NCI-H1092 treated with DMSO at 0.1 percent for 48 hours (cell line): ENCODE measurements around the gene IFT57.
A peak's percentile ranks its signal among the peaks of the same experiment; 100 is the strongest.

Source experiments
- DNase-seq: peaks from one replicate; lab custom pipeline; 2025; lab: John Stamatoyannopoulos, UW

IFT57 gene

DNA sequence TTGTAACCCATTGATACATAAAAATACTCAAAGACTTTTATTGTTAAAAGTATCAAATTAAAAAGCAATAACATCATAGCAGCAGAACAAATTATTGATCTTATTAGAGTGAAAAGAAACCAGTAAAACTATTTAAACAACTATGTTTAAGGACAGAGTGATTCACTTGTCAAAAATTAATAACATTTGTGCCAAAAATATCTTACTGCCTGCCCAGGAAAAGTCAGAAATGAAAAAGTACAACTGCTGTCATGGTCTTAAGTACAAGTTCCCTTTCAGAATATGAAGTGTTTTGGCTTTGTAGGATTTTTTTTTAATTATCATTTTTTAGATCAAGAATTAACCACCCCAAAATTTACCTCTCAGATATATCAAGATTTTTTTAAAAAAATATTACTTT, 3.4 kb downstream of the IFT57 start:
- DNase-seq: no peak

DNA sequence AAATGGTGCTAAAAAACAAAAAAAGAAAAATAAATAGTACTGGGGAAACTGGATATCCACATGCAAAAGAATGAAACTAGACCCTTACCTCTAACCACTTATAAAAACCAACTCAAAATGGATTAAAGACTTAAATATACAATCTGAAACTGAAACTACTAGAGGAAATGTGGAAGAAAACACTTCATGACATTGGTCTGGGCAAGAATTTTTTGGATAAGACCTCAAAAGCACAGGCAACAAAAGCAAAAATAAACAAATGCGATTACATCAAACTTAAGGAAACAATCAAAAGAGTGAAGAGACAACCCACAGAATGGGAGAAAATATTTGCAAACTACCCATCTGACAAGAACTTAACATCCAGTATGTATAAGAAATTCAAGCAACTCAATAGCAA, 6.4 kb downstream of the IFT57 start:
- DNase-seq: no peak

DNA sequence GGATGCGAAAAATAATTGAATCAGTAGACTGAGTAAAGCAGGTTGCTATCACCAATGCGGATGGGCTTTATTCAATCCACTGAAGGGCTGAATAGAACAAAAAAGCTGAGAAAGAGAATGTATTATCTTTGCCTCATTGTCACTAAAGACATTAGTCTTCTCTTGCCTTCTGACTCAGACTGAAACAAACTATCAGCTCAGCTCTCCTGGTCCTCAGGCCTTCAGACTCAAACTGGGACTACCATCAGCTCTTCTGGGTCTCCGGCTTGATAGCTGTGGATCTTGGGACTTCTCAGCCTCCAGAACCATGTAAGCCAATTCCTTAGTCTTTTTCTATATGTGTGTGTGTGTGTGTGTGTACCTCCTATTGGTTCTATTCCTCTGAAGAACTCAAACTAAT, 12.6 kb downstream of the IFT57 start:
- DNase-seq: no peak

DNA sequence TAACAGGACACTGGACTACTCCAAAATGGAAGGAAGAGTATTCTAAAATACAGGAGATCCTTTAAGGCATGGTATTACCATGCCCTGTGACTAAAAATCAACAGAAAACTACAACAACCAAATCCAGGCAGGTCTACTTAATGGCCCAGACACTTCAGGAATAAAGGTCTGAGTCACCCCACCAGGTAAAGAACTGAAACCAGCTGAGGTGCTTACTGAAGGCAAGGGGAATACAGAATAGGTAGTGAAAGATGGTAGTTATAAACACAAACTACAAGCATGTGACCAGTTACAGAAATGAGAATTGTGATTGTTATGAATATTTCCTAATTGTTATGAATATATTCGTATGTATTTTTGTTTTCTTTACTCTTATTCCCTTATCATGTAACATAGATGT, 13.4 kb downstream of the IFT57 start:
- no peak for DNase-seq

DNA sequence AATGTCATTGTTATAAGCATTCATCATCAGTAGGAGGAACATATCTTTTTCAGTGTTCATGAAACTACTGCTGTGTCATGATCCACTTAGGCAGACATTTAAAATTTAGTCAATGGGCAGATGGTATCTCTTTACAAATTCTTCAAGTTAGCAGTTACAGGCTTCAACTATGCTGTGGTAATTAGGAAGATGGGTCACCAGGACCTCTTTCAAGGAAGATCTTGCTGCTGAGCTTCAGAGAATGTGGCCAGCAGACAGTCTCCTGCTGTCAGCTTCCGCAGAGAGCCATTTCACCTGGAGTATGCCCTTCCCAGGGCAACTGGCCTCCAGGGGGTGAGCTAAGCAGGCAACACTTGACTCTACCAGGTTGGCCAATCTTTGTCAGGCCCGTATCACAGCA, 19.4 kb downstream of the IFT57 start:
- DNase-seq: no peak

DNA sequence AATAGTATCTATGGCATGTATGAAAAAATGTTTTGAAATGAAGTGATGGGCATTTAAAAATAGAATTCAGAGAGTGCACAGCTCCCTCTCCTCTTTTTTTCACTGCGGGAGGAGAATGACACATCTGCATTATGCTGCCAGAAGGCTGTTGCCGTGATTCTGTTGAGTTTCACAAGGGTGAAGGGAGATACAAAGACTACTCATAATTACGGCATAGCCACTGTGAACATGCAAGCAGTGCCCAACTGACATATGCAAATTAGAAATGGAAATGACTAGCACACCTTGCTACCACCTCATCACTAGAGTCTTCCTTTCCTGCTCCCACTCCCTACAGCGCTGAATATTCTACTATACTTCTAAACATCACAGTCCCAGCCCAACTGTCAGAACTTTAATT, 20.1 kb downstream of the IFT57 start:
- DNase-seq: no peak

DNA sequence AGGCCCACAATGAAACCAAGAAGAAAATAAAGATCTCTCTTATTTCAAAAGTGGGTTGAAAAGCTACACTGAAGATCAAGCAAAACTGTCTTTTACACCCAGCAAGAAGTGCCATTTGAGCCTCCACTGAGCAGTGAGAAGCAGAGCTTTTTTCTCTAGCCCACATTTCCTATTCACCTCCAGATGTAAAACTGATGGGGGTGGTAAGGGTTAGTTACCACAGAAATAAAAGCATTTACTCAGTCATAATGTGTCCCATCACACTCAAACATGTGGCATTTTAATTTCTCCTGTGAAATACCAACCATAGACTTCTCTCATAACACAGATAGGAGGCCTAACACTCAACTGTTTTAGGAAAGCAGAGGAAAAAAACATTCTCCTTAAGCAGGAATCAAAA, 21.0 kb downstream of the IFT57 start:
- no peak for DNase-seq

DNA sequence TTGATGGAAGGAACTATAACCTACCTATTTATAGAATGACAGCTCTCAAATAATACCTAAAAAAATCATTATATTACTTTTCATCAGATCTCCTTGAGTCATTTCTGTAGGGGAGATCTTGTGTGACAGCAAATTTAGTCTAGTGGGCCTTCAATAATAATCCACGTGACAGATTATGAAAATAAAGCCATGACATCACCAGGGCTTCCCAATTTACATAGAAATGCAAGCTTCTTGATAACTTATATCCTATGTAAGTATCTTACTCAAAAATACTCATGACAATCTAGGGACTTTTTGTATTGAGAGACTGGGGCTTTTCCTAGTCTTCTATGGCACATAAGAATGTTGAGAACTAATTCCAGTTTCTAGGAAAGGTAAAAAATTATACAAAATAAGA, 21.6 kb downstream of the IFT57 start:
- no peak for DNase-seq

DNA sequence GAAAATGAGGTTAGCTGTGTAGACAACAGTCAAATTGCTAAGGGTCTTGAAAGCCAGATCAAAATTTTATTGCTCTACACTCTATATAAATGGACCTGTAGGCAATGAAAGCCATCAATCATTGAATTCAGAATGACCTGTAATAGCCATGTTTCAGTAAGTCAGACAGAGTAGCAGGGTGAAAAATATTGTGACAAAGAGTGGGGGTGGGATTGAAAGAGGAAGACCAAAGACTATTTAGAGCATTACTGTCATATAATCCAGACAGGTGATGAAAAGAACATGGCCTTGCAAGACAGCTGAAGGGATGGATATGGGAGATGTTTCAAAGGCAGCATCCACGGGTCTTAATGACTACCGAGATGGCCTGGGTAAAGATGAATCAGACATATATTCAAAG, 22.2 kb downstream of the IFT57 start:
- DNase-seq: no peak

DNA sequence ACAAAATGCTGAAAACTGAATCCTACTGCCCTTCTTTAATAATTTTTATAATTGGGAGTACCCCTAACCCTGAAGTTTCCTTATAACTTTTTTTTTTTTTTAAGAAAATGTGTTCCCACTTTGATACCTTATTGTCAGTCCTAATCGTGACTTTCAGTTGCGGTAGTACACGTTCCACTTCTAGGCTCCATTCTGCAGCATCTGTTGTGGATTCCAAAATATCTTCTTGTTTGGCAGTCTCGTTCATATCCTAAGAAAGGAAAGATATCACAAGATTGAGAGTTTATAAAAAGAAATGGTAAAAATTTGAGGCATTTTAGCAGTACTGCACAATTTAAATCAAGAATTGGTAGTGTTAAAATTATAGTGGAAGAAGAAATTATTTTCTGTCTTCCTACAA, 30.8 kb downstream of the IFT57 start:
- DNase-seq: no peak

DNA sequence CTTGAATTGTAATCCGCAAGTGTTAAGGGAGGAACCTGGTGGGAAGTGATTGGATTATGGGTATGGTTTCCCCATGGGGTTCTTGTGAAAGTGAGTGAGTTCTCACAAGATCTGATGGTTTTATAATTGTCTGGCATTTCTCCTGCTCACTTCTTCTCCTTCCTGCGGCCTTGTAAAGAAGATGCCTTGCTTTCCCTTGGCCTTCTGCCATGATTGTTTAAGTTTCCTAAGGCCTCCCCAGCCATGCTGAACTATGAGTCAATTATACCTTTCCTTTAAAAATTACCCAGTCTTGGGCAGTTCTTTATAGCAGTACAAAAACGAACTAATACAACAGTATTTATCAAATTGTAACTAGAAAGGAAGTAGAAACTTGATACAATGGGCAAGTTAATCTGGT, 31.9 kb downstream of the IFT57 start:
- DNase-seq: no peak

DNA sequence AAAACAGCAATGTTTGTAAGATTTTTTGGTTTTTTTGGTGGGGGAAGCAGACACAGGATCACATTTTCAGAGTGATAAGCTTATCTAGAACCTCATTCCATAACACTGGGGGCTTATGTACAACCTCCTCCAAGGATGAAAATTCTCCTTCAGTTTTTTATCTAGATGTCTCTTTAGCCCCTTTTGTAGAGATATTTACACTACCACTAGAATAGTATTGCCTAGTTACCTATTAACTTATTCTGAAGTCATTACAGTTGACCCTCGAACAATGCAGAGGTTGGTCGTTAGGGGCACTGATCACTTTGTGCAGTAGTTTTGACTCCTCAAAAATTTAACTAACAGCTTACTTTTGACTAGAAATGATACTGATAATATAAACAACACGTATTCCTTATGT, 32.8 kb downstream of the IFT57 start:
- no peak for DNase-seq

DNA sequence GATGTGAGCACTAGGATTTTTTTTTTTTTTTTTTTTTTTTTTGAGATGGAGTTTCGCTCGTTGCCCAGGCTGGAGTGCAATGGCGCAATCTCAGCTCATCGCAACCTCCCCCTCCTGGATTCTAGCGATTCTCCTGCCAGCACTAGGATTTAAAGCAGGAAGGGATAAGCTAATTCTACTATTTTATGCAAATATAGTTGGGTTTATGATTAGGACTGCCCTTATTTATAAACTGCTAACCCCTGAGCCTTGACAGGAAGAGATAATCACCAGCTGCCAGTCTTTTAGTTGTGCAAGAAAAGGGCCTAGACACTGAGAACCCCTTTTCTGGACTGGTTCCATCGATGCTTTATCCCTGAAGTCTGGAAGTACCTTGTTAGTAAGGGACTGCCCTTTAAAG, 36.7 kb downstream of the IFT57 start:
- DNase-seq: no peak

DNA sequence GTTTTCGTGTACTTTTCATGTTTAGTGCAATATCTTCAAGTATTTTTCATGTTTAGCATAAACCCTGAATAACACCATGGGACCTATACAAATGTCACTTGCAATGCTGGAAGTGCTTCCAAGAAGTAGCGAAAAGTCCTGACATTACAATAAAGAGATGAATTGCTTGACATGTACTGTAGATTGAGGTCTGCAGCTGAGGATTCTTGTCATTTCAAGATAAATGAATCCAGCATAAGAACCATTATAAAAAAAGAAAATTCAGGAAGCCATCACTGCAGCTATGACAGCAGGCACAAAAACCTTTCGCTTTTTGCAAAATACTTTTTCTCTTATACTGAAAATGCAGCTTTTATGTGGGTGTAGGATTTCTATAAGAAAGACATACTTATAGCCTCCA, 37.4 kb downstream of the IFT57 start:
- DNase-seq: no peak

DNA sequence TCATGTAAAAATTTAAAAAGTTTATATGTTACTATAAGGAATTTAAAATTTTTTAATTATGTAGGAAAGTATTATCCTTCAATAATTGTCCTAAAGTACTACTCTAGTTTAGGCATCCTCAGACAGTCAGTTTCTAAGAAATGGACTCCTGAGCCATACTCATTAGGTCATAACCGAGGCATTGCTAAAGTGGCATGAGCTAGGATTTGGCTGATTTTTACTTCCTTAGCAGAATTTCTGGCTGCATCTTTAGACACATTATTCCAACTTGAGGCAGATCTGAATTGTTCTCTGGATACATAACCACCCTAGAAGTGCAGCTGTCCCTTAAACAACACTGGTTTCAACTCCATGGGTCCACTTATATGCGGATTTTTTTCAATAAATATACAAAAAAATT, 38.3 kb downstream of the IFT57 start:
- no peak for DNase-seq

DNA sequence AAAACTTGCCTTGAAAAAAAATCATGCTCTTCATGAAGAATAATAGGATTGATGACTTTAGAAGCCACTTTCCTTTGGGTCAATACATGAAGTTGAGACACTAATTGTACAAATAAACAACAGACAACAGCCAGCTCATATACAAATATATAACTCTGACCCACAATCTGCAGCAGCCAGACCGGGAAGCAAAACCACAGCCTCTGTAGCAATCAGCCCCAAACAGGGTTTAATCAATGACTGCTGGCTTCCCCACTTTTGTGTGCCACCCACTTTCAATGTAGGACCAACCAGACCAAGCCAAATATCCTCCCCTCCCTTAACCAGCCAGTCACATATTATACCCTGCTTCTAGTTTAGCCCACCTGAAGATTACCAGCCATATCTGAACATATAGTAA, 39.0 kb downstream of the IFT57 start:
- DNase-seq: no peak

DNA sequence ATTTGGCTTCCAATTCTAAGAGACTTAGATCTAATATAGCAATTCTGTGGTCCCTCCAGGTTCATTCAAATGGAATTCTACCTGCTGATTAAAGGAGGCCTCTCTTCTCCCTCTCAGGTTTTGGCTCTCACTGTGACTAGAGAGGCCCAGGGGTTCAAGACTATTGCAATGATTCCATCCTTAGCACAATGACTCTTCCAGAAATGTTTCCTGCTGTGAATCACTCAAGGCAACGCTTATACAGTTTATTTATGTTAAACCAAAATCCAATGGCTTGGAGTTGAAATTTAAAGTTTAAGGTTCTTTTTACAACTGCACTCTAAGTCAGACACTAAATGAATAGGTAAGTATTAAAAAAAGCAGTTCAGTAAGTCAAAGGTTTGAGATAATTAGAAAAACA, 39.9 kb downstream of the IFT57 start:
- DNase-seq: no peak

DNA sequence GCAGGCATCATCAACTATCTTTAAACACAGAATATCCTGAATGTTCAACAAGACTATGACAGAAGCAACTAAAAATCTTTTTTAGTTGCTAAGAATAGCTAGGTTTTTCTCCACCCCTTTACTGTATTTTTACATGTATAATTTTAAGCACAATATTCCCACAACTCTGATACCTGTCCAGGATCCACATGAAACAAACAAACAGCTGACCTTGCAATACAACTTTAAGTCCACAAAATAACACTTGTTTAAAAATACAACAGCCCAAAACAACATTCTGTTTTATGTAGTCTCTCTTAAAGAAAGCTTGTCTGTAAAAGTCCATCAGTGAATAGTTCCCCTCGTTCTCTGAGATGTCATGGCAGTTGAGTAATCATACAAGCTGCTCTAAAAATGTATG, 41.1 kb downstream of the IFT57 start:
- no peak for DNase-seq

DNA sequence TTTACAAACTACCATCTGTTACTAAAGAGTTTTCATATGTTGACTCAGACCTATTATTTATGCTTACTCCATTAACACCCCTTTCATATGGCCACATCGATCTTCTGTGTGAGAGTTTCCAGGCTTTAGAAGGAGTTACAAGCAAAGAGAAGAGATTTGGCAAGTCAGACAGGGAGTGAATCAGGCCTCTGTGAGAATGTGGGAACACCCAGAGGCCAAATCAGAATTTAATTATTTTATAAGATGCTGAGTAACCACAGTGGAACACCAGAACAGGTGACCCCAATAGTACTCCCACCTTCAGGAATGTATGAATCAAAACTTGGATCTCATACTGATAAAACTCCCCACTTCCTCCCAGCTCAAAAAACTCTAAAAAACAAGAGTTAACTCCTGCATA, 42.0 kb downstream of the IFT57 start:
- DNase-seq: peak; percentile 68

DNA sequence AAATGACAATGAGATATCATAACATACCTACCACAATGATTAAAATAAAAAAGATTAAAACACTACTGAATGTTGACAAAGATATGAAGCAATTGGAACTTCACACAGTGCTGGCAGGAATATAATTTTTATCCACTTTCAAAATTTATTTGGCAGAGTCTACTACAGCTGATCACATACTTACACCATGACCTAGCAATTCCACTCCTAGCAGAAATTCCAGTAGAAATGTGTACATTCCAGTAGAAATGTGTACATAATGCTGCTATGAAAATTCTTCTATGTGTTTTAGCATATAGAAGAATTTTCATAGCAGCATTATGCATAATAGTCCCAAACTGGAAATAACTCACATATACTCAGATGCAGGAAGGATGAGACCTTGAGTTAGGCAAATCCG, 43.5 kb downstream of the IFT57 start:
- DNase-seq: no peak

DNA sequence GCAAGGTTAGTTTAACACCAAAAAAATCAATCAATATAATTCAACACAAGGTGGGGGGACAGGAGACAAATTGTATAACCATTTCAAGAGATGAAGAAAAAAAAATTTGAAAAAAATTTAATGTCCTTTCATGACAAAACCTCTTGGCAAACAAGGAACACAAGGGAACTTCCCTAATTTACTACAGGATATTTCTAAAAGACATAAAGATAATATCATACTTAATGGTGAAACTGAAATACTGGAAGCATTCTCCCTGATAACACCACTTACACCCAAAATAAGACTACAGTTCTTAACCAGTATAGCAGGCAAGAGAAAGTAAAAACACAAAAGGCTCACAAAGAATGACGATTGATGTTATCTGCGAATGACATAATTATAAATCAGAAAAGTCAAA, 44.7 kb downstream of the IFT57 start:
- no peak for DNase-seq

DNA sequence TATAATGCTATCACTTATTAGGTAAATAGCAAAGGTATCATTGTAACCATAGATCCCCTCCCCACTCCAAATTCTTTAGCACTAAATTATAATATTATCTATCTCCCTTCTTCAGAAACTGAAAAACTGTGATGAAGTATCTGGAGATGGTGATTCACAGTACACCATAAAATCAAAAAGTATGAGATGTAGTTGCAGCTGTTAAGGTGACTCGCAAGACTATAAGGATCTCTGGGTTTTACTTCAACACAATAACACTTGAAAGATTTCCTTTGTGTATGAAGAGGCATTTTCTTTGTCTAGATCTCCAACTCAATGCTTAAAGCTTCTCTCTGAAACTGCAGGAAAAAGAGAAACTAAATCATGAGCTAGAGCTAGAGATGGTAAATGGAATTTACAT, 46.9 kb downstream of the IFT57 start:
- DNase-seq: no peak

DNA sequence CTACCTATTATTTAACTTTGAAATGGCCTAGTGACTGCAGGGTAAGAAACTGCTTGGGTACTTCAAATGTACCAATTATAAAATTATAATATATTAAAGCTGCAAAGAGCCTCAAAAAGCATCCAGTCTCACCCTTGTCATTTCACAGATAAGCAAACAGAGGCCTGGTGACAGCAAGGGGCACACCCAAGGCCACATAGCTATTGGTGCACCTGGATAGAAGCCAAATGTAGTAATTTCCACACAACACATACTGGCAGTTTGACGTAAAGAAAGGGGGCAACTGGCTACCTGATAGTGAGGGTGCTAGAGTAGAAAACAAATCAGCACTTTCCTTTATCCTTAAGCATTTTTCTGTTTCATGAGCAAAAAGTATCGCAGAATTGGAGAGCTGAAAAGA, 51.1 kb downstream of the IFT57 start:
- DNase-seq: no peak

DNA sequence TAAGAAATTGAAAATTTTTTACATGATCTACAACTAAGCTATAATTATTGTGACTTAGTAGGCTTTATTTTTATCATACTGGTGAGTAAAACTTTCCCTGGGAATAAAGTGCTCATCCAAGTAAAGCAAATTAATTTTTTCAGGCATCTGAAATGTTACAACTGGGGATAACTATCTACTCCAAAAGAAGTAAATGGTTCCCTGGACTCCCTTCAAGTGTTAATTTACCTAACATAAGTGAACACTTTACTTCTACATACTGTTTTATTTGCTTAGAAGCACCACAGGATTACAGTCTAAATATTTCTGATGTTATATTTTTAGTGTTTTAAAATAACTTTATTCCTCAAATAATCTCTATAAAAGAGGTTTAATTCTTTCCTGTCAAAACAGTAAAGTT, 57.8 kb downstream of the IFT57 start:
- no peak for DNase-seq

DNA sequence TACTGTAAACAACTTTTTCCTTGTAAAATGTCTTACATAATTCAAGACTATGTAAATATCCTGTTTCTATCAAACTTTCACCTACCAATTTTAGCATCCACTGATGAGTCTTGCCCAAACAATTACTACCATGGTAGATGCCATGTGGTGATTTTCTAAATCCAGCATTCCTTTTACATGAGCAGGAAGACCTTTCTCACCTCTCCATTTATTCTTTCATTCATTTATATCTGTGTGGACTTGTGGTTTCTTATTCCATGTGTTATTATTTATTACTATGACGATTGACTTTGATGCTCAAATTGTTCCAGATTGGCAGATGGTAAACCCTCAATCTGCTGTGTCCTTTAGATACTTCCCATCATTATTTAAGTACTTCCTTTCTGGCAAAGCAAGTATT, 62.4 kb downstream of the IFT57 start:
- no peak for DNase-seq

DNA sequence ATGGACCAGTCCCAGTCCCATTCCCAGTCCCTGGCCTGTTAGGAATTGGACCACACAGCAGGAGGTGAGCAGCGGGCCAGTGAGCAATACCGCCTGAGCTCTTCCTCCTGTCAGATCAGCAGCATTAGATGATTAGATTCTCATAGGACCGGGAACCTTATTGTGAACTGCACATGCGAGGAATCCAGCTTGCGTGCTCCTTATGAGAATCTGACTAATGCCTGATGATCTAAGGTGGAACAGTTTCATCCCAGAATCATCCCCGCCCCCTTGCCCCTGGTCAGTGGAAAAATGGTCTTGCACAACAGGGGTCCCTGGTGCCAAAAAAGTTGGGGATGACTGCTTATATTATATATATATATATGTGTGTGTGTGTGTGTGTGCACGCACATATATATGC, 63.1 kb downstream of the IFT57 start:
- DNase-seq: no peak
